ENCODE data around the gene STAT4. TPM values are rescaled to one million over a fixed set of nuclear protein-coding genes. Genes with fewer than 3 reads are reported as not detected.

The STAT4 gene, protein sequence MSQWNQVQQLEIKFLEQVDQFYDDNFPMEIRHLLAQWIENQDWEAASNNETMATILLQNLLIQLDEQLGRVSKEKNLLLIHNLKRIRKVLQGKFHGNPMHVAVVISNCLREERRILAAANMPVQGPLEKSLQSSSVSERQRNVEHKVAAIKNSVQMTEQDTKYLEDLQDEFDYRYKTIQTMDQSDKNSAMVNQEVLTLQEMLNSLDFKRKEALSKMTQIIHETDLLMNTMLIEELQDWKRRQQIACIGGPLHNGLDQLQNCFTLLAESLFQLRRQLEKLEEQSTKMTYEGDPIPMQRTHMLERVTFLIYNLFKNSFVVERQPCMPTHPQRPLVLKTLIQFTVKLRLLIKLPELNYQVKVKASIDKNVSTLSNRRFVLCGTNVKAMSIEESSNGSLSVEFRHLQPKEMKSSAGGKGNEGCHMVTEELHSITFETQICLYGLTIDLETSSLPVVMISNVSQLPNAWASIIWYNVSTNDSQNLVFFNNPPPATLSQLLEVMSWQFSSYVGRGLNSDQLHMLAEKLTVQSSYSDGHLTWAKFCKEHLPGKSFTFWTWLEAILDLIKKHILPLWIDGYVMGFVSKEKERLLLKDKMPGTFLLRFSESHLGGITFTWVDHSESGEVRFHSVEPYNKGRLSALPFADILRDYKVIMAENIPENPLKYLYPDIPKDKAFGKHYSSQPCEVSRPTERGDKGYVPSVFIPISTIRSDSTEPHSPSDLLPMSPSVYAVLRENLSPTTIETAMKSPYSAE
- total RNA-seq = 1.4 and 3.6 TPM in 2 replicates

DNA sequence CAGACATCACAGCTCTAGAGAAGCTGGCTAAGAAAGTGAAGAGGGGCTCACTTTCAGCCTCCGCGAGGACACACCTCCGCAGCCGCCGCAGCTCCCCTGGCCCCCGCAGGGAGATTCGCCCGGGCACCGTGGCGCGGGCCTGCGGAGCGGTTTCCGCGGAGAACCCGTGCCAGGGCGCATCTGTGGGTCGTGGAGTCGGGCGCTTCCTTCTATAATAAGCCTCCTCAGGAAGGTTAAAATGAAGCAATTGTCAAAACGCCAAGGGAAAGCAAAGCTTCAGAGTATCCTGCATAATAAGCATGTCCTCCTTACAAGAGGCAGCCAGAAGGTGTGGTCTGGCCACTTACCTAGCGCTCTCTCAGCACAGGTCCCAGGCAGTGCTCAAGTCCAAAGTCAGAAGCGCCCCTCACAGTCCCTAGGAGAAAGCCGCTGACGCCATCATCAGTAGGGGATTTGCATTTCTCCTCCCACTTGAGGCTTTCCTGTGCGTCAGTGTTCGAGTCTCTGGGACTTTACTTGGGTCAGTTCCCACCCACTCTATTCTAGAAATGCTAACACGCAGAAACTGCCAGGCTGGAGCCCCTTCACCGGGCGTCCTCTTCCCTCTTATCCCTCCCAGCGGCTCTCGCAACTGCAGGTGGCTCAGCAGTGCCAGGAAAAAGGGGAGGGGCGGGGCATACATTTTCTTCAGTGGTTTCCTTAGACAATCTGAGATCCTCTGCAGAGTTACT is at the start of gene STAT4:
Gene STAT4, minus strand, starts transcription at position 395 of the 731 bp plus-strand sequence. CDS start 2,791 bp downstream, outside the sequence.

DNA sequence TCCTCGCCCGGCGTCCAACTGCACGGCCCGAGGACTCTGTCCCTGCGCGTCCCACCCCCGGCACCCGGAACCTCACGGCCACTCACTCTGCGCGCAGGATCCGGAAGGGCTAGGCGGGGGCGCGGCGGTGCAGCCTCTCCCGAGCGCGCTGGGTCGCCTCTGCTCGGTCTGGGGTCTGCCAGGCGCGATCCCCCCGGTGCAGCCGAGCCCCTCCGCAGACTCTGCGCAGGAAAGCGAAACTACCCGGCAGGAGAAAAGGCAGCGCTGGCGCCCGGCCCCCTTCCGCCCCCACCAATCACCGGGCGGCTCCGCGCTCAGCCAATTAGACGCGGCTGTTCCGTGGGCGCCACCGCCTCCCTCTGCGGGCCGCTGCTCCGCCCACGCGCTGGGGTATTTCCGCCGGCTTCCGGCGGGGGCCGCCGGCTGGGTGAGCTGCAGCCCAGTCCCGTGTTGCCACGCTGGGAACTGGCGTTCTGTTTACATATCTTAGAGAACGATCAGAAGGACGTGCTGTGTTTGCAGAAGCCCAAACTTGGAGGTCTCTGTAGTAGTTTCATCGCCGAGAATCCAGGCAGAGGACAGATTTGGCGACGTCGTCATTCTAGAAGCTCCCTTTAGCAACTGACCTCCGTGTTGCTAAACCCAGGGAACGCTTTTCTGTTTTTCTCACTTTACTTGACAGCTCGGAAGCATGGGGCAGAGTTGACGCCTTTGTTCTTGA is 136.7 kb downstream of the STAT4 start, which contains the start of gene STAT1:
Gene STAT1, minus strand, starts transcription at position 240 of the 721 bp plus-strand sequence. CDS start 4,168 bp downstream, outside the sequence.

Small RNAs within 50 kb of the gene (small RNA-seq; reads per million reads assigned to genes)
- not detected for gene RNU6-959P

Other genes starting within 250 kb of the STAT4 start
- 89.2 and 188 TPM in 2 replicates for gene STAT1, start 136.8 kb downstream of the STAT4 start, total RNA-seq
- gene MYO1B, start 94.4 kb upstream of the STAT4 start, total RNA-seq = 119 and 198 TPM in 2 replicates